GM19397 (cell line): ENCODE data around the gene CDC123.
"Not testable (repeated sequence)": the region's sequence is repeated elsewhere in the genome, so short reads cannot be mapped to it uniquely, and the experiment has no call there.

Experiments
- ATAC-seq: cut with Tn5 transposase; IDR thresholded peaks from one replicate; pipeline ENCODE4 v1.9.1; 2021; ENCODE audit warnings: mild to moderate bottlenecking, moderate library complexity; ENCODE audit not compliant: unreplicated experiment

Gene CDC123

GRCh38 chr10:12234687-12235086 lies 38.7 kb downstream of the CDC123 start:
- not testable (repeated sequence) for ATAC-seq

- no peak for ATAC-seq
These were observed 39.2 kb downstream of the CDC123 start for GRCh38 chr10:12235116-12235694.

GRCh38 chr10:12235796-12236195 lies 39.8 kb downstream of the CDC123 start:
- ATAC-seq: no peak

GRCh38 chr10:12237265-12238220 lies 41.6 kb downstream of the CDC123 start:
- ATAC-seq: no peak

GRCh38 chr10:12238821-12239220 lies 42.8 kb downstream of the CDC123 start:
- no peak for ATAC-seq

- no peak for ATAC-seq
These were observed 46.0 kb downstream of the CDC123 start for GRCh38 chr10:12241810-12242529.

- no peak for ATAC-seq
These were observed 48.1 kb downstream of the CDC123 start for GRCh38 chr10:12243864-12244620.

GRCh38 chr10:12250181-12250580 lies 54.2 kb downstream of the CDC123 start:
- ATAC-seq: no peak

GRCh38 chr10:12250702-12251101 lies 54.7 kb downstream of the CDC123 start:
- ATAC-seq: not testable (repeated sequence)

GRCh38 chr10:12251581-12251980 lies 55.6 kb downstream of the CDC123 start:
- ATAC-seq: no peak

- ATAC-seq: peak; percentile 59
These were observed 57.0 kb downstream of the CDC123 start for GRCh38 chr10:12252882-12253546.

GRCh38 chr10:12255048-12255447 lies 59.1 kb downstream of the CDC123 start:
- ATAC-seq: no peak

GRCh38 chr10:12259988-12260387 lies 64.0 kb downstream of the CDC123 start:
- ATAC-seq: no peak

GRCh38 chr10:12262278-12262981 lies 66.4 kb downstream of the CDC123 start:
- ATAC-seq: no peak

GRCh38 chr10:12264204-12264940 lies 68.4 kb downstream of the CDC123 start:
- peak; percentile 91 for ATAC-seq

- ATAC-seq: no peak
These were observed 73.1 kb downstream of the CDC123 start for GRCh38 chr10:12269056-12269455.

- no peak for ATAC-seq
These were observed 75.2 kb downstream of the CDC123 start for GRCh38 chr10:12271210-12271540.

- not testable (repeated sequence) for ATAC-seq
These were observed 81.9 kb downstream of the CDC123 start for GRCh38 chr10:12277862-12278261.

- ATAC-seq: no peak
These were observed 83.3 kb downstream of the CDC123 start for GRCh38 chr10:12279281-12279680.
